Loucy (cell line): ENCODE results near the gene OXLD1.

Experiments
- CTCF ChIP-seq: fragments of 200-600 bp; sonication (generic); conservative IDR thresholded peaks from 2 replicates; pipeline ENCODE4 v1.5.1; 2014; ENCODE audit warnings: mild to moderate bottlenecking, antibody characterized with exemption, low read length
- EZH2phosphoT487 ChIP-seq: fragments of 200-600 bp; IDR thresholded peaks from 2 replicates; pipeline ENCODE4 v1.6.1; 2018; ENCODE audit warnings: antibody characterized with exemption, mild to moderate bottlenecking, moderate library complexity, borderline replicate concordance

GRCh38 chr17:81672504-81672903, 6.1 kb upstream of the OXLD1 start:
- TF ChIP-seq CTCF = no peak
- TF ChIP-seq EZH2phosphoT487 = no peak
